CD4-positive, CD25-positive, alpha-beta regulatory T cell (primary cell): ENCODE data around the gene TRIO. TPM values are rescaled to one million over a fixed set of nuclear protein-coding genes. Genes with fewer than 3 reads are reported as not detected.

Experiments used
- ATAC-seq, 2 donors: fragments of 150-1000 bp; cut with Tn5 transposase; one replicate each; pipeline ENCODE4 v1.10.0; 2021; ENCODE audit warnings: low read depth in 2 of 2, moderate number of reproducible peaks in 2 of 2, moderate library complexity in 1 of 2
- DNase-seq, 3 donors: peaks; one replicate each; pipeline versions ENCODE4 v3.0.0 to v3.0.0-alpha.2; 2012 to 2022; ENCODE audit warnings: mixed read lengths in 1 of 3
- H3K27ac ChIP-seq: one replicate; pipeline ENCODE4 v1.7.0; 2013; ENCODE audit warnings: mild to moderate bottlenecking, low read length; ENCODE audit not compliant: insufficient read depth, poor library complexity, severe bottlenecking
- H3K27me3 ChIP-seq: one replicate; pipeline ENCODE4 v1.7.0; 2013; ENCODE audit warnings: low read length; ENCODE audit not compliant: control insufficient read depth, insufficient read depth
- H3K36me3 ChIP-seq: one replicate; pipeline ENCODE4 v1.7.0; 2013; ENCODE audit warnings: mild to moderate bottlenecking, low read length, moderate library complexity; ENCODE audit not compliant: control insufficient read depth, insufficient read depth
- H3K4me1 ChIP-seq: 2 replicates; pipeline ENCODE4 v1.7.0; 2013; ENCODE audit warnings: mild to moderate bottlenecking, low read length; ENCODE audit not compliant: insufficient read depth, control insufficient read depth, poor library complexity, severe bottlenecking
- H3K4me3 ChIP-seq: one replicate; pipeline ENCODE4 v1.7.0; 2013; ENCODE audit warnings: low read depth, mild to moderate bottlenecking, low read length, moderate library complexity
- H3K9me3 ChIP-seq, 2 experiments: 1 replicate in 1 of 2; 2 replicates in 1 of 2; pipeline ENCODE4 v1.7.0; 2013; ENCODE audit warnings: low read length in 2 of 2, mild to moderate bottlenecking in 1 of 2, moderate library complexity in 1 of 2; ENCODE audit not compliant: control insufficient read depth in 2 of 2
- H3K27ac Mint-ChIP-seq, 3 donors: one replicate each; pipeline ENCODE4 v1.8.0; 2020 to 2022; ENCODE audit warnings: mild to moderate bottlenecking in 3 of 3, mixed read lengths in 3 of 3, moderate library complexity in 2 of 3
- H3K27me3 Mint-ChIP-seq: one replicate; pipeline ENCODE4 v1.8.0; 2022; ENCODE audit warnings: mild to moderate bottlenecking, mixed read lengths
- H3K36me3 Mint-ChIP-seq: one replicate; pipeline ENCODE4 v1.8.0; 2020; ENCODE audit warnings: mixed read lengths
- H3K4me1 Mint-ChIP-seq, 4 donors: one replicate each; pipeline ENCODE4 v1.8.0; 2020 to 2022; ENCODE audit warnings: mixed read lengths in 4 of 4, mild to moderate bottlenecking in 1 of 4
- H3K4me3 Mint-ChIP-seq, 4 donors: one replicate each; pipeline ENCODE4 v1.8.0; 2020 to 2022; ENCODE audit warnings: mild to moderate bottlenecking in 4 of 4, mixed read lengths in 4 of 4, moderate library complexity in 3 of 4
- H3K9me3 Mint-ChIP-seq, 7 donors: one replicate each; pipeline ENCODE4 v1.8.0; 2020 to 2022; ENCODE audit warnings: mixed read lengths in 7 of 7, mild to moderate bottlenecking in 3 of 7, moderate library complexity in 2 of 7
- polyA plus RNA-seq, 4 donors: library from polyadenylated mRNA; unstranded; fragments of 300-500 nt; fragmentation: Illumina TruSeq; gene quantifications; one replicate each; pipeline ENCODE4 v1.2.3, GENCODE V29; 2021
- total RNA-seq: library from RNA; stranded (reverse); gene quantifications from one replicate; pipeline ENCODE4 v1.2.3, GENCODE V29; 2022

Gene TRIO
- total and polyA plus RNA-seq, 5 donors from 2014 or later: 1.2 to 7.6 (median 1.8) TPM

- H3K36me3 ChIP-seq: no peaks in the 10 kb centered on the region
- no peak for DNase-seq
- peaks cover 15% of the 10 kb centered on the region for H3K27me3 Mint-ChIP-seq
- no peaks in the 10 kb centered on the region for H3K9me3 Mint-ChIP-seq
- no peak overlapping the region for H3K4me3 Mint-ChIP-seq
- no peaks in the 10 kb centered on the region for H3K9me3 ChIP-seq
- ATAC-seq: no peak
- no peaks in the 10 kb centered on the region for H3K36me3 Mint-ChIP-seq
- H3K27ac ChIP-seq: no peak overlapping the region
- no peaks in the 10 kb centered on the region for H3K27me3 ChIP-seq
- no peaks in the 10 kb centered on the region for H3K4me1 ChIP-seq
- H3K27ac Mint-ChIP-seq: no peak overlapping the region
- H3K4me1 Mint-ChIP-seq: no peaks in the 10 kb centered on the region
- H3K4me3 ChIP-seq: no peak overlapping the region
These were observed 41.6 kb downstream of the TRIO start for GRCh38 chr5:14184725-14185124.

- Mint-ChIP-seq H3K4me3 (no peak overlapping the region), H3K4me1 (no peaks in the 10 kb centered on the region), H3K27me3 (peaks cover 15% of the 10 kb centered on the region), H3K27ac (no peak overlapping the region), H3K36me3 (no peaks in the 10 kb centered on the region), H3K9me3 (no peaks in the 10 kb centered on the region)
- no peaks in the 10 kb centered on the region for H3K9me3 ChIP-seq
- no peaks in the 10 kb centered on the region for H3K27me3 ChIP-seq
- no peak overlapping the region for H3K27ac ChIP-seq
- no peaks in the 10 kb centered on the region for H3K36me3 ChIP-seq
- H3K4me3 ChIP-seq: no peak overlapping the region
- no peak for DNase-seq
- H3K4me1 ChIP-seq: no peaks in the 10 kb centered on the region
- ATAC-seq: no peak
These were observed 42.4 kb downstream of the TRIO start for GRCh38 chr5:14185326-14186058.

DNA sequence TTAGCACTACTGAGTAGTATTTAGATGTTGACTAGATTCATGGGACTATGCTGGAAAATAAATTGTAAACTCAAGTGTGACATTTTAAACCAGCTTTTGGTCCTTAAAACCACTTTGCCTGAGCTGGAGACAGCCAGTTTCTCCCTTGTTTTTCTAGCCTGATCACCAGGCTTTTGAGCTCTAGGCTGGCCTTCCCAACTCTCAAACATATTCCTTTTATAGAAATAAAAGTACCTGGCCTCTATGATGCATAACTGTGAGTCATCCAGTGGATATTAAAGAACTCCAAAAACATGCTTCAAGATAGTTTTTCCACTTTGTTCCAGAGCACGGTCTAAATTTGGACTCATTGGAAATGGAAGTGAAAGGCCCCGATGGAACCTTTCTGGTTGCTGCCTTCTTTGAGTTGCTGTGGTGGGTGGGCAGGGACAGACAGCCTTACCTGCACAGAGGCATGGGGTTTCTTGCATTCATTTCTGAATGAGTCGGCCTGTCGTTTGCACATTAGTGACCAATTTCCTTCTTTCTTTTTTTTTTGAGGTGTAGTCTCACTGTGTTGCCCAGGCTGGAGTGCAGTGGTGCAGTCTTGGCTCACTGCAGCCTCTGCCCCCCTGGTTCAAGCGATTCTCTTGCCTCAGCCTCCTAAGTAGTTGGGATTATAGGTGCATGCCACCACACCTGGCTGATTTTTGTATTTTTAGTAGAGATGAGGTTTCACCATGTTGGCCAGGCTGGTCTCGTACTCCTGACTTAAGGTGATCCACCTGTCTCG is 43.1 kb downstream of the TRIO start:
- no peaks in the 10 kb centered on the region for H3K4me1 Mint-ChIP-seq
- DNase-seq: no peak

DNA sequence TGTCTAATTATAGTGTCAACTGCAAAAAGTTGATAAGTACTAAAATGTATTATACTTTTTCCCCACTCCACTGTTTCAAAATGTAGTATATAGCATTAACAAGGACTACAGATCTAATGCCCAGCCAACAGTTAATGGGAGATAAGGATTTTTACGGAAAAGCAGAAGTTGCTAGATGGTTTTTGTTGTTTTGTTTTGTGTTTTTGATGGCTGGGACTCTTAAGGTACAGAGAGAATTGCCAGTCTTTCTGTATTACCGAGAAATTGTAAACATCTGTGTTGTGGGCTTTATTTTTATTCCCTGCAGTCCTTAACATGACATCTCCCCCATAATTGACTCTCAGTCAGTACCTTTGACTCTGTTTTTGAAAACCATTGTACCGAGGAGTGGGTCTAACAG is 44.0 kb downstream of the TRIO start:
- Histone ChIP-seq H3K27ac (no peak overlapping the region), H3K36me3 (no peaks in the 10 kb centered on the region), H3K4me3 (no peak overlapping the region), H3K4me1 (no peaks in the 10 kb centered on the region), H3K27me3 (no peaks in the 10 kb centered on the region), H3K9me3 (no peaks in the 10 kb centered on the region)
- Mint-ChIP-seq H3K27ac (no peak overlapping the region), H3K4me3 (no peak overlapping the region), H3K36me3 (no peaks in the 10 kb centered on the region), H3K4me1 (no peaks in the 10 kb centered on the region), H3K27me3 (peaks cover 22% of the 10 kb centered on the region), H3K9me3 (no peaks in the 10 kb centered on the region)
- ATAC-seq (no peak), DNase-seq (no peak)

More for the DNA sequence above, 43.1 kb downstream of the TRIO start:
- Mint-ChIP-seq H3K27me3 (peaks cover 20% of the 10 kb centered on the region), H3K36me3 (no peaks in the 10 kb centered on the region), H3K9me3 (no peaks in the 10 kb centered on the region), H3K4me3 (no peak overlapping the region), H3K27ac (no peak overlapping the region)
- Histone ChIP-seq H3K4me1 (no peaks in the 10 kb centered on the region), H3K27me3 (no peaks in the 10 kb centered on the region), H3K36me3 (no peaks in the 10 kb centered on the region), H3K4me3 (no peak overlapping the region), H3K27ac (no peak overlapping the region), H3K9me3 (no peaks in the 10 kb centered on the region)
- ATAC-seq: no peak

- Histone ChIP-seq H3K27ac (no peak overlapping the region), H3K4me3 (no peak overlapping the region), H3K36me3 (no peaks in the 10 kb centered on the region), H3K4me1 (no peaks in the 10 kb centered on the region), H3K27me3 (no peaks in the 10 kb centered on the region), H3K9me3 (no peaks in the 10 kb centered on the region)
- no peak for DNase-seq
- ATAC-seq: no peak
- no peak overlapping the region for H3K27ac Mint-ChIP-seq
- no peaks in the 10 kb centered on the region for H3K36me3 Mint-ChIP-seq
- H3K9me3 Mint-ChIP-seq: no peaks in the 10 kb centered on the region
- H3K4me1 Mint-ChIP-seq: no peaks in the 10 kb centered on the region
- peaks cover 24% of the 10 kb centered on the region for H3K27me3 Mint-ChIP-seq
- no peak overlapping the region for H3K4me3 Mint-ChIP-seq
These were observed 44.5 kb downstream of the TRIO start for GRCh38 chr5:14187660-14188059.

- no peaks in the 10 kb centered on the region for H3K4me1 Mint-ChIP-seq
- H3K4me3 ChIP-seq: no peak overlapping the region
- H3K27me3 Mint-ChIP-seq: peaks cover 24% of the 10 kb centered on the region
- no peak overlapping the region for H3K27ac ChIP-seq
- ATAC-seq: no peak
- no peaks in the 10 kb centered on the region for H3K36me3 Mint-ChIP-seq
- H3K9me3 Mint-ChIP-seq: no peaks in the 10 kb centered on the region
- H3K36me3 ChIP-seq: no peaks in the 10 kb centered on the region
- DNase-seq: no peak
- no peaks in the 10 kb centered on the region for H3K9me3 ChIP-seq
- H3K27me3 ChIP-seq: no peaks in the 10 kb centered on the region
- H3K4me3 Mint-ChIP-seq: no peak overlapping the region
- no peaks in the 10 kb centered on the region for H3K4me1 ChIP-seq
- H3K27ac Mint-ChIP-seq: no peak overlapping the region
These were observed 45.6 kb downstream of the TRIO start for GRCh38 chr5:14188778-14189177.

GRCh38 chr5:14189680-14190079 is 46.5 kb downstream of the TRIO start:
- Histone ChIP-seq H3K9me3 (no peaks in the 10 kb centered on the region), H3K4me1 (no peaks in the 10 kb centered on the region), H3K27ac (no peak overlapping the region), H3K4me3 (no peak overlapping the region), H3K27me3 (no peaks in the 10 kb centered on the region), H3K36me3 (no peaks in the 10 kb centered on the region)
- no peaks in the 10 kb centered on the region for H3K9me3 Mint-ChIP-seq
- no peak overlapping the region for H3K27ac Mint-ChIP-seq
- H3K4me1 Mint-ChIP-seq: no peaks in the 10 kb centered on the region
- peaks cover 20% of the 10 kb centered on the region for H3K27me3 Mint-ChIP-seq
- DNase-seq: no peak
- ATAC-seq: no peak
- H3K4me3 Mint-ChIP-seq: no peak overlapping the region
- no peaks in the 10 kb centered on the region for H3K36me3 Mint-ChIP-seq
